T-helper 1 cell treated with Interleukin-12 subunit alpha and Interleukin-12 subunit beta and Interleukin-4 antibody, amounts not matched to agents 30 ng/mL and 1 ng/mL, for 36 hours (primary cell): ENCODE measurements around the gene TYROBP. TPM values are rescaled to one million over a fixed set of nuclear protein-coding genes. Genes with fewer than 3 reads are reported as not detected.

ENCODE experiments used
- total RNA-seq: library from RNA; stranded (reverse); gene quantifications from 2 replicates; pipeline ENCODE4 v1.2.3, GENCODE V29; 2022

TYROBP gene
- total RNA-seq, 1 donor from 2014 or later, result not detected

Other genes starting within 250 kb of the TYROBP start
- gene UPK1A, start 241.8 kb downstream of the TYROBP start, total RNA-seq, result 0.27 and 0.56 TPM in 2 replicates
- gene ZBTB32, start 203.7 kb downstream of the TYROBP start, total RNA-seq, result 54.9 and 59.2 TPM in 2 replicates
- gene KMT2B, start 190.3 kb downstream of the TYROBP start, total RNA-seq, result 64.0 and 72.8 TPM in 2 replicates
- gene IGFLR1, start 165.8 kb downstream of the TYROBP start, total RNA-seq, result 88.5 and 88.8 TPM in 2 replicates
- gene U2AF1L4, start 162.9 kb downstream of the TYROBP start, total RNA-seq, result 33.7 and 35.2 TPM in 2 replicates
- gene PSENEN, start 162.6 kb downstream of the TYROBP start, total RNA-seq, result 55.7 and 63.1 TPM in 2 replicates
- gene LIN37, start 159.7 kb downstream of the TYROBP start, total RNA-seq, result 15.0 and 15.5 TPM in 2 replicates
- not detected in 2 replicates for gene HSPB6, start 151.3 kb downstream of the TYROBP start, total RNA-seq
- gene PROSER3, start 150.1 kb downstream of the TYROBP start, total RNA-seq, result 51.4 and 55.9 TPM in 2 replicates
- gene ARHGAP33, start 132.7 kb downstream of the TYROBP start, total RNA-seq, result 43.7 and 55.9 TPM in 2 replicates
- not detected in 2 replicates for gene PRODH2, start 95.5 kb downstream of the TYROBP start, total RNA-seq
- gene NPHS1, start 55.8 kb downstream of the TYROBP start, total RNA-seq, result not detected in 2 replicates
- 3.0 and 3.3 TPM in 2 replicates for gene KIRREL2, start 51.4 kb downstream of the TYROBP start, total RNA-seq
- gene APLP1, start 39.7 kb downstream of the TYROBP start, total RNA-seq, result 1.7 and 3.6 TPM in 2 replicates
- gene NFKBID, start 7.8 kb downstream of the TYROBP start, total RNA-seq, result 54.0 and 63.1 TPM in 2 replicates
- gene HCST, start 5.8 kb downstream of the TYROBP start, total RNA-seq, result 101 and 108 TPM in 2 replicates
- gene LRFN3, start 28.1 kb upstream of the TYROBP start, total RNA-seq, result 13.1 and 14.7 TPM in 2 replicates
- 16.8 and 17.4 TPM in 2 replicates for gene SDHAF1, start 86.9 kb upstream of the TYROBP start, total RNA-seq
- gene SYNE4, start 100.5 kb upstream of the TYROBP start, total RNA-seq, result 2.6 and 2.7 TPM in 2 replicates
- 49.1 and 52.2 TPM in 2 replicates for gene ALKBH6, start 105.9 kb upstream of the TYROBP start, total RNA-seq
- 3.4 and 3.8 TPM in 2 replicates for gene CLIP3, start 124.6 kb upstream of the TYROBP start, total RNA-seq
- gene THAP8, start 146.0 kb upstream of the TYROBP start, total RNA-seq, result 2.6 and 3.5 TPM in 2 replicates
- 20.3 and 21.7 TPM in 2 replicates for gene WDR62, start 146.6 kb upstream of the TYROBP start, total RNA-seq
- gene OVOL3, start 202.8 kb upstream of the TYROBP start, total RNA-seq, result not detected in 2 replicates
- 47.8 and 53.4 TPM in 2 replicates for gene POLR2I, start 206.6 kb upstream of the TYROBP start, total RNA-seq
- gene TBCB, start 207.2 kb upstream of the TYROBP start, total RNA-seq, result 198 and 205 TPM in 2 replicates
- gene CAPNS1, start 231.8 kb upstream of the TYROBP start, total RNA-seq, result 439 and 454 TPM in 2 replicates
- gene COX7A1, start 244.2 kb upstream of the TYROBP start, total RNA-seq, result not detected in 2 replicates